IMR-90 (cell line): ENCODE data around the gene MXRA8. TPM values are rescaled to one million over a fixed set of nuclear protein-coding genes. Genes with fewer than 3 reads are reported as not detected.

Experiments
- ATAC-seq: fragments of 200-7000 bp; cut with Tn5 transposase; 2 replicates; pipeline ENCODE4 v1.9.1; 2020; ENCODE audit warnings: low read depth, mild to moderate bottlenecking, moderate library complexity
- BruUV-seq: library from RNA; stranded (reverse); fragments of 400-500 nt; replicated peaks from 2 replicates; lab custom pipeline; 2021; lab: Mats Ljungman, UMichigan
- CTCF ChIA-PET: fragments of 300-600 bp; formaldehyde crosslinking; extraction: SDS; loops from one replicate; lab custom pipeline; 2021; ENCODE audit warnings: antibody characterized with exemption; lab: Yijun Ruan, JAX
- POLR2A ChIA-PET: fragments of 300-600 bp; sonication (Branson Sonifier 250); formaldehyde crosslinking; loops from one replicate; lab custom pipeline; 2022; ENCODE audit warnings: antibody characterized with exemption; ENCODE audit not compliant: unreplicated experiment; lab: Charles Lee
- DNase-seq: peaks from one replicate; pipeline ENCODE4 v3.0.0; 2013
- H2AFZ ChIP-seq: replicated peaks from 2 replicates; pipeline ENCODE3; 2013; ENCODE audit warnings: low read length, mild to moderate bottlenecking; ENCODE audit not compliant: poor library complexity
- H2AK5ac ChIP-seq: 2 replicates; pipeline ENCODE4 v1.6.1; 2013; ENCODE audit warnings: low read depth, low read length, inconsistent platforms
- H2AK9ac ChIP-seq: replicated peaks from 2 replicates; pipeline ENCODE3; 2013; ENCODE audit warnings: mild to moderate bottlenecking, low read depth, low read length, moderate library complexity; ENCODE audit not compliant: poor library complexity
- H2BK120ac ChIP-seq: 2 replicates; pipeline ENCODE4 v1.6.1; 2013; ENCODE audit warnings: low read depth, low read length, inconsistent platforms
- H2BK15ac ChIP-seq: 3 replicates; pipeline ENCODE4 v1.6.1; 2013; ENCODE audit warnings: low read depth, low read length, inconsistent platforms
- H2BK20ac ChIP-seq: 2 replicates; pipeline ENCODE4 v1.6.1; 2013; ENCODE audit warnings: low read depth, mild to moderate bottlenecking, inconsistent platforms, low read length, moderate library complexity
- H2BK5ac ChIP-seq: 2 replicates; pipeline ENCODE4 v1.6.1; 2013; ENCODE audit warnings: mild to moderate bottlenecking, low read depth, low read length, inconsistent platforms; ENCODE audit not compliant: poor library complexity, severe bottlenecking
- H3K14ac ChIP-seq: replicated peaks from 2 replicates; pipeline ENCODE4 v1.6.1; 2013; ENCODE audit warnings: low read depth, low read length, inconsistent platforms
- H3K18ac ChIP-seq: 2 replicates; pipeline ENCODE4 v1.6.1; 2013; ENCODE audit warnings: low read depth, low read length, control low read depth
- H3K23ac ChIP-seq: 2 replicates; pipeline ENCODE4 v1.6.1; 2013; ENCODE audit warnings: low read depth, low read length, inconsistent platforms
- H3K27ac ChIP-seq: 2 replicates; pipeline ENCODE4 v1.5.1; 2013; ENCODE audit warnings: mild to moderate bottlenecking, control low read depth, low read length; ENCODE audit not compliant: insufficient read depth
- H3K27me3 ChIP-seq: 2 replicates; pipeline ENCODE4 v1.6.1; 2013; ENCODE audit warnings: low read length; ENCODE audit not compliant: control insufficient read depth, insufficient read depth
- H3K36me3 ChIP-seq: 2 replicates; pipeline ENCODE4 v1.6.1; 2013; ENCODE audit warnings: low read length, mixed read lengths; ENCODE audit not compliant: control insufficient read depth, insufficient read depth
- H3K4ac ChIP-seq: 2 replicates; pipeline ENCODE4 v1.6.1; 2013; ENCODE audit warnings: low read depth, low read length, inconsistent platforms
- H3K4me1 ChIP-seq: 2 replicates; pipeline ENCODE4 v1.6.1; 2013; ENCODE audit warnings: low read length, mixed read lengths; ENCODE audit not compliant: control insufficient read depth, insufficient read depth
- H3K4me2 ChIP-seq: 2 replicates; pipeline ENCODE4 v1.6.1; 2013; ENCODE audit warnings: low read depth, mild to moderate bottlenecking, control low read depth, low read length, moderate library complexity
- H3K4me3 ChIP-seq: 2 replicates; pipeline ENCODE4 v1.5.1; 2013; ENCODE audit warnings: low read depth, mild to moderate bottlenecking, control low read depth, low read length, moderate library complexity; ENCODE audit not compliant: insufficient read depth
- H3K56ac ChIP-seq: 2 replicates; pipeline ENCODE4 v1.6.1; 2013; ENCODE audit warnings: low read length, inconsistent platforms; ENCODE audit not compliant: insufficient read depth; ENCODE audit errors: extremely low read depth
- H3K79me1 ChIP-seq, 2 experiments: 2 replicates each; pipeline ENCODE4 v1.6.1; 2013; ENCODE audit warnings: low read length in 2 of 2, inconsistent platforms in 1 of 2, low read depth in 1 of 2
- H3K9ac ChIP-seq: 2 replicates; pipeline ENCODE4 v1.6.1; 2013; ENCODE audit warnings: low read depth, low read length, control low read depth
- H3K9me1 ChIP-seq: 2 replicates; pipeline ENCODE4 v1.6.1; 2013; ENCODE audit warnings: low read length, inconsistent platforms; ENCODE audit not compliant: insufficient read depth
- H3K9me3 ChIP-seq: 2 replicates; pipeline ENCODE4 v1.6.1; 2013; ENCODE audit warnings: low read length; ENCODE audit not compliant: control insufficient read depth, insufficient read depth
- H4K20me1 ChIP-seq: 2 replicates; pipeline ENCODE4 v1.6.1; 2013; ENCODE audit warnings: low read length, inconsistent platforms; ENCODE audit not compliant: insufficient read depth
- H4K5ac ChIP-seq: 2 replicates; pipeline ENCODE4 v1.6.1; 2013; ENCODE audit warnings: mild to moderate bottlenecking, low read depth, low read length, control low read depth
- H4K8ac ChIP-seq, 2 experiments: 2 replicates each; pipeline ENCODE4 v1.6.1; 2013; ENCODE audit warnings: low read depth in 2 of 2, low read length in 2 of 2, control low read depth in 1 of 2, inconsistent platforms in 1 of 2
- H4K91ac ChIP-seq: 2 replicates; pipeline ENCODE4 v1.6.1; 2013; ENCODE audit warnings: low read depth, low read length, inconsistent platforms; ENCODE audit not compliant: insufficient read depth
- CEBPB ChIP-seq: IDR thresholded peaks from 2 replicates; pipeline ENCODE4 v1.6.1; 2012; ENCODE audit warnings: low read depth, low read length, improper control_type of control experiment
- MAFK ChIP-seq: IDR thresholded peaks from 2 replicates; pipeline ENCODE4 v1.6.1; 2012; ENCODE audit warnings: low read depth, low read length, improper control_type of control experiment
- MAZ ChIP-seq: IDR thresholded peaks from 2 replicates; pipeline ENCODE4 v1.6.1; 2012; ENCODE audit warnings: low read depth, mild to moderate bottlenecking, low read length, improper control_type of control experiment, moderate library complexity, borderline replicate concordance
- MXI1 ChIP-seq: IDR thresholded peaks from 2 replicates; pipeline ENCODE4 v1.6.1; 2012; ENCODE audit warnings: low read depth, mild to moderate bottlenecking, low read length, moderate library complexity, borderline replicate concordance
- NFE2L2 ChIP-seq: fragments of 150-350 bp; IDR thresholded peaks from 2 replicates; pipeline ENCODE4 v1.6.1; 2016; ENCODE audit warnings: low read depth, mild to moderate bottlenecking, low read length
- POLR2A ChIP-seq: IDR thresholded peaks from 2 replicates; pipeline ENCODE4 v1.6.1; 2012; ENCODE audit warnings: mild to moderate bottlenecking, low read depth, low read length
- RAD21 ChIP-seq: IDR thresholded peaks from 2 replicates; pipeline ENCODE4 v1.6.1; 2012; ENCODE audit warnings: low read length, improper control_type of control experiment
- RFX5 ChIP-seq: IDR thresholded peaks from 2 replicates; pipeline ENCODE4 v1.8.0; 2012; ENCODE audit warnings: low read depth, mild to moderate bottlenecking, low read length, moderate library complexity
- SMC3 ChIP-seq: fragments of 150-350 bp; IDR thresholded peaks from 2 replicates; pipeline ENCODE4 v1.6.1; 2016; ENCODE audit warnings: low read depth, mild to moderate bottlenecking, antibody characterized with exemption, low read length, moderate library complexity
- WGBS, 2 experiments: methylation state at CpG; one replicate each; pipeline versions ENCODE4 v1.1.5 to v1.1.7; 2013; ENCODE audit warnings: missing lambda C conversion rate in 2 of 2; ENCODE audit not compliant: insufficient read length in 1 of 2; ENCODE audit errors: extremely low coverage in 2 of 2; 5-methylcytosine and 5-hydroxymethylcytosine counted together
- dilution Hi-C: fragments of 300-500 bp; cut with HindIII; formaldehyde crosslinking; loops from one replicate; pipeline ENCODE4 v1.14.3; 2018; ENCODE audit warnings: low sequenced_read_pairs; ENCODE audit not compliant: unreplicated experiment
- in situ Hi-C: fragments of 300-500 bp; cut with MboI; formaldehyde crosslinking; loops from 3 replicates; pipeline ENCODE4 v1.14.3; 2019; ENCODE audit warnings: low sequenced_read_pairs, inconsistent platforms, mixed read lengths
- intact Hi-C: fragments of 100-400 bp; cut with micrococcal nuclease; formaldehyde crosslinking; loops from 2 replicates; pipeline ENCODE4 v1.10.0; 2022
- polyA plus RNA-seq, 3 experiments: library from polyadenylated mRNA; depleted of rRNA; stranded (reverse); fragments of >200 nt; gene quantifications; 2 replicates each; pipeline ENCODE4 v1.2.3, GENCODE V29; 2012; ENCODE audit warnings: low replicate concordance in 1 of 3
- total RNA-seq: library from RNA; depleted of rRNA; stranded (reverse); fragments of >200 nt; gene quantifications from 2 replicates; pipeline ENCODE4 v1.2.3, GENCODE V29; 2012
- TF ChIP-seq, protein P1 (sequence below): conservative IDR thresholded peaks from 2 replicates; pipeline ENCODE4 v1.5.1; 2012; ENCODE audit warnings: mild to moderate bottlenecking, low read depth, low read length, improper control_type of control experiment

MXRA8 gene
- total and polyA plus RNA-seq, 2 of the 4 experiments (the other 2 are of a cell fraction): 92.5 to 469 TPM

DNA sequence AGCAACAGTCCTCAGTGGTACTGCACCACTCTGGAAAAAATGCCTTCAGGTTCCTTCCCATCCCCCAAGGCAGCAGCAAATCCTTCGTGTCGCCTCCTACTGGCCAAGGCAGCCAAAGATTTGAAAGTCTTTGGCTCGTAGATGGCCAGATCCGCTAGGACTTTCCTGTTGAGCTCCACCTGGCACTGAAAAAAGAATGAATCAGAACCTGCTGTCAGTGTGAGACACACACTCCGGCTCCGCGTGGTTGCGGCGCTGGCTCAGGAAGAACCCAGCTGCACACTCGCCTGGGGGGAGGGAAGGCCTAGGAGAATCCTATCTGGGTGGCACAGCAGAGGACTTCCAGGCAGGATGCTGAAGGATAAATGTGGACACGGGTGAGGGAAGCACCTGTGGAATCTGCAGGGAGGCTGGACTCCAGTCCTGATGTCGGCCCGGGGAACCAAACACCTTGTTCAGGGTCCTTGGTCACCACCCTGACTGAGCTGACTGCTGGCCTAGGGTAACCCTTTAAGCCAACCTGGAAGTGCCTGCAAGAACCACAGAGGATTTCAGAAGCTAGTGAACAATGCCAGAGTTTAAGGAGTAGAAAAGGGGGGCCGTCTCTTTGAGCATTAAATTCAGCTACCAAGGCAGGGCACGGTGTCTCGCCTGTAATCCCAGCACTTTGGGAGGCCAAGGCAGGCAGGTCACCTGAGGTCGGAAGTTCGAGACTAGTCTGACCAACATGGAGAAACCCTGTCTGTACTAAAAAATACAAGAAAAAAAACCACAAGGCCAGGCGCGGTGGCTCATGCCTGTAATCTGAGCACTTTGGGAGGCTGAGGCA is 43.9 kb upstream of the MXRA8 start:
- Histone ChIP-seq H3K9ac (no peak overlapping the region), H4K91ac (no peak overlapping the region), H2AFZ (no peak overlapping the region), H3K4me3 (no peak overlapping the region), H2BK15ac (no peak overlapping the region), H2AK5ac (no peak overlapping the region), H2BK120ac (no peak overlapping the region), H4K5ac (no peak overlapping the region), H2BK20ac (no peak overlapping the region), H3K56ac (no peak overlapping the region), H3K36me3 (peaks cover 51% of the 10 kb centered on the region), H3K18ac (no peak overlapping the region), H4K20me1 (peaks cover 28% of the 10 kb centered on the region; the same call in 1 of the 2 replicates), H3K4me1 (peaks cover 17% of the 10 kb centered on the region), H3K79me1 (peaks cover 22 to 73% of the 10 kb centered on the region in 2 experiments), H3K4me2 (no peak overlapping the region), H2AK9ac (no peak overlapping the region), H3K9me1 (peaks cover 11% of the 10 kb centered on the region), H3K14ac (no peak overlapping the region), H4K8ac (peak overlapping the region in 1 of 2 experiments; percentile 2; a peak in 1 of 4 replicates), H3K9me3 (no peaks in the 10 kb centered on the region), H3K23ac (no peak overlapping the region), H3K4ac (no peak overlapping the region), H3K27me3 (no peaks in the 10 kb centered on the region), H2BK5ac (no peak overlapping the region), H3K27ac (no peak overlapping the region)
- DNase-seq: peak; percentile 60
- intact Hi-C loops: no loop called here
- WGBS, 2 experiments: 75% methylated on average over 5 of the region's 20 CpGs; no CpG with 5 or more reads in 1 of the 2 experiments
- POLR2A ChIA-PET: no interaction called here
- no peak for ATAC-seq
- in situ Hi-C loops: no loop called here
- no TSS peak for BruUV-seq
- TF ChIP-seq POLR2A: no peak
- TF ChIP-seq, protein P1, sequence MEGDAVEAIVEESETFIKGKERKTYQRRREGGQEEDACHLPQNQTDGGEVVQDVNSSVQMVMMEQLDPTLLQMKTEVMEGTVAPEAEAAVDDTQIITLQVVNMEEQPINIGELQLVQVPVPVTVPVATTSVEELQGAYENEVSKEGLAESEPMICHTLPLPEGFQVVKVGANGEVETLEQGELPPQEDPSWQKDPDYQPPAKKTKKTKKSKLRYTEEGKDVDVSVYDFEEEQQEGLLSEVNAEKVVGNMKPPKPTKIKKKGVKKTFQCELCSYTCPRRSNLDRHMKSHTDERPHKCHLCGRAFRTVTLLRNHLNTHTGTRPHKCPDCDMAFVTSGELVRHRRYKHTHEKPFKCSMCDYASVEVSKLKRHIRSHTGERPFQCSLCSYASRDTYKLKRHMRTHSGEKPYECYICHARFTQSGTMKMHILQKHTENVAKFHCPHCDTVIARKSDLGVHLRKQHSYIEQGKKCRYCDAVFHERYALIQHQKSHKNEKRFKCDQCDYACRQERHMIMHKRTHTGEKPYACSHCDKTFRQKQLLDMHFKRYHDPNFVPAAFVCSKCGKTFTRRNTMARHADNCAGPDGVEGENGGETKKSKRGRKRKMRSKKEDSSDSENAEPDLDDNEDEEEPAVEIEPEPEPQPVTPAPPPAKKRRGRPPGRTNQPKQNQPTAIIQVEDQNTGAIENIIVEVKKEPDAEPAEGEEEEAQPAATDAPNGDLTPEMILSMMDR: peak; percentile 68
- no peak for TF ChIP-seq MAZ
- TF ChIP-seq MXI1: no peak
- no peak for TF ChIP-seq RFX5
- no peak for TF ChIP-seq MAFK
- peak; percentile 43 for TF ChIP-seq SMC3
- TF ChIP-seq RAD21: peak; percentile 23
- no peak for TF ChIP-seq CEBPB
- no peak for TF ChIP-seq NFE2L2
- CTCF ChIA-PET: no interaction called here
- dilution Hi-C loops: no loop called here
